GM18519 (cell line): ENCODE measurements around the gene SFTPB.
"Not testable (repeated sequence)": the region's sequence is repeated elsewhere in the genome, so short reads cannot be mapped to it uniquely, and the experiment has no call there.

Experiments used
- ATAC-seq: cut with Tn5 transposase; IDR thresholded peaks from one replicate; pipeline ENCODE4 v1.9.1; 2021; ENCODE audit warnings: mild to moderate bottlenecking, moderate library complexity; ENCODE audit not compliant: unreplicated experiment, low FRiP score

SFTPB gene

DNA sequence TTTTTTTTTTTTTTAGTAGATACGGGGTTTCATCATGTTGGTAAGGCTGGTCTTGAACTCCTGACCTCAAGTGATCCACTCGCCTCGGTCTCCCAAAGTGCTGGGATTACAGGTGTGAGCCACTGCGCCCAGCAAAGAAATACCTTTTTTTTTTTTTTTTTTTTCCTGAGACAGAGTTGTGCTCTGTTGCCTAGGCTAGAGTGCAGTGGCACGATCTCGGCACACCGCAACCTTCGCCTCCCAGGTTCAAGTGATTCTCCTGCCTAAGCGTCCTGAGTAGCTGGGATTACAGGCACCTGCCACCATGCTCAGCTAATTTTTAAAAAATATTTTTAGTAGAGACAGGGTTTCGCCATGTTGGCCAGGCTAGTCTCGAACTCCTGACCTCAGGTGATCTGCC is 7.7 kb downstream of the SFTPB start:
- ATAC-seq, result not testable (repeated sequence)

DNA sequence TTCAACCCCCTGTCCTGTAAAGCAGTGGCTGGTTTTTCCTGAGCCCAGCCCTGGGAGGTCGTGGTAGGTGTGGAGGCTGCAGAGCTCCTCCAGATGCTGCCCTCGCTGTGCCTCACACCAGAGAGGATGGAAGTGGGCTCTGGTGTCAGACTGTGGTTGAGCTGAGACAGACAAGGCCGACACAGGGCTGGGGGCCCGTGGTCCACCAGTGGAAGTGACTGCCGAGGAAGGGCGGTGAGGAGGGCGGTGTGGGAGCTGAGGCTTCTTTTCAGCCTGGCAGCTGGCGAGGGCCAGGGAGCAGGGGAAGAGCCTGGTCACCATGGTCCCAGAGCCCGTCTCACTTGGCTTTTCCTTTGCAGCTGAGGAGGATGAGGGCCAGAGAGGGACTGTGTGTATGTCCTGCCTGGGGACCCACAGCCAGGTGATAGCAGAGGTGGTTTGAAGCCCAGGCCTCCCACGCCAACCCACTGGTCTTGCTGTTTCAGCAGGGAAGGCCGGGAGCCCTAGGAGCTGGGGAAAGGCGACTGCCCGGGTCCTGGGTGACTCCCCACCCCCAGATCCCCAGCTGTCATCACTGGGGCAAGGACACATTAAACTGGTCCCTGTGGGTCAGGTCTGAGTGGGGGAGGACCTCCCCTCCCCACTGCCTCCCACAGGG is 8.5 kb downstream of the SFTPB start:
- ATAC-seq, result no peak

DNA sequence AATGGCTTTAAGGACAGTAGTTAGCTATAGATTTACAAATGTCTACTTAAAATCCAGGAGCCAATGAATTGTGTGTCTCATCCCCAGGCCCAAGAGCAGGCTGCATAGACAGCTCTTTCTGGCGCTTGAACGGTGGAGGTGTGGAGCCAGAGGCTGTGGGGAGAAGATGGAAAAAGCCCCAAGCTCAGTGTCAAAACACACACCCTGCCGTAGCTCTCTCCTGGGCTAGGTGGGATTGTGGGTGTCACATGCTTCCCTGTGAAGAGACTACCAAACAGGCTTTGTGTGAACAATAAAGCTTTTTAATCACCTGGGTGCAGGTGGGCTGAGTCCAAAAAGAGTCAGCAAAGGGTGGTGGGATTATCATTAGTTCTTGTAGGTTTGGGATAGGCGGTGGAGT is 10.6 kb downstream of the SFTPB start:
- ATAC-seq, result not testable (repeated sequence)

DNA sequence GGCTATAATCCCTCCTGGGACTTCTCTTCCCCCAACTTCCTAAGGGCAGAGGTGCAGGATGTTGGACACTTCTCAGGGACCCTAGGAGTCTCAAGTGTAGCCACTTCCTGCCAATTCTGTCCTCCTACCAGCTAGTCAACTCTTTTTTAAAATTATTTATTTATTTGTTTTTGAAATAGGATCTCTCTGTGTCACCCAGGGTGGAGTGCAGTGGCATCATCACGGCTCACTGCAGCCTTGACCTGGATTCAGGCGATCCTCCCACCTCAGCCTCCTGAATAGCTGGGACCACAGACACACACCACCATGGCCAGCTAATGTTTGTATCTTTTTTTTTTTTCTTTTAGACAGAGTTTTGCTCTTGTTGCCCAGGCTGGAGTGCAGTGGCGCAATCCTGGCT is 11.5 kb downstream of the SFTPB start:
- ATAC-seq, result no peak

DNA sequence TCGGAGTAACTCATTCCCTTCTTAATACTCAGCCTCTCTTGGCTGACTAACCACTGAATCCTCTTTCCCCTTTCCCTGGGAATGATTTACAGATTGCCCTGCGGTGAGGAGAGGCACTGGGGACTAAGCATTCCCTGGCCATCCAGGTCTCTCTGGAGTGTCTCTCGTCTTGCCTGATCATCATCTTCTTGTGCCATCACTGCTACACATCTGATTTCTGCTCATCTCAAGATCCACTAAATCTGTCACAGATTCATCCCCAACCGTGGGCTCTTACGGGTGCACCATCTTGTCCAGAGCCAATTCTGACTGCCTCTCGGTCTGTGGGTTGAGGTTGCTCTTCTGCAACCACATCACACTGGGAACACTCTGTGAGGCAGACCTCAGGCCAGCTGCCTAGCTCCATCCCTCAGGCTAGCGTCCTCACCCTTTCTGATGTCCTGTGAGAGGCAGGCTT is 12.0 kb downstream of the SFTPB start:
- no peak for ATAC-seq

DNA sequence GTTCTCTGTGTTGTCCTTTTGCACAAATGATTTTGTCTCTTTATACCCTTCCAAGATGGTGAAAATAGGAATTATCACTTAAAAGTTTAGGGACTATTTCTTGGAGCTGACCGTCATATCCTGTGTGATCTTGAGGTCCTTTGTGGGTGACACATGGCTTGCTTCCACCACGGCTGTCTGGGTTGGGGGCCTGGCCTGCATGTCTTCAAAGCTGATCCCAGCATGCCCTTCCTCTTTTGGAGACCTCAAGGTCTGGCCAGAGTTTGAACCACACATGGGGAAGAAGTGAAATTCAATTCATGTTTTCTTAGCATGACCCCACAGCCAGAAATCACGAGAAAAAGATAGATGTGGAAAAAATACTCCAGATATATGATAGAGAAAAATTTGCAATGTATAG is 14.0 kb downstream of the SFTPB start:
- no peak for ATAC-seq

DNA sequence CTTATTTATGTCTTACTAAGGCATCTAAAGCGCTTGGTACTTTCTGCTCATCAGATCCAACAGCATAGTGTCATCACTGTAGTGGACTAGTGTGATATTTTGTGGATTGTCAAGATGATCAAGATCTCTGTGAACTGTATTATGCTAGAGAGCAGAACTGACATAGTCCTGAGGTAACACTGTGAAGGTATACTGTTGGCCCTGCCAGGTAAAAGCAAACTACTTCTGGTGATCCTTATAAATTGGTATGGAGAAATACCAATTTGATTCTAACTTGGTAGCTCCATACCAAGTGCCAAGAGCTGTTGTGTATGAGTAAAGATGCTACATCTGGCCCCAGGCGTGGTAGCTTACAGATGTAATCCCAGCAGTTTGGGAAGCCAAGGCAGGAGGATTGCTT is 15.9 kb downstream of the SFTPB start:
- no peak for ATAC-seq

DNA sequence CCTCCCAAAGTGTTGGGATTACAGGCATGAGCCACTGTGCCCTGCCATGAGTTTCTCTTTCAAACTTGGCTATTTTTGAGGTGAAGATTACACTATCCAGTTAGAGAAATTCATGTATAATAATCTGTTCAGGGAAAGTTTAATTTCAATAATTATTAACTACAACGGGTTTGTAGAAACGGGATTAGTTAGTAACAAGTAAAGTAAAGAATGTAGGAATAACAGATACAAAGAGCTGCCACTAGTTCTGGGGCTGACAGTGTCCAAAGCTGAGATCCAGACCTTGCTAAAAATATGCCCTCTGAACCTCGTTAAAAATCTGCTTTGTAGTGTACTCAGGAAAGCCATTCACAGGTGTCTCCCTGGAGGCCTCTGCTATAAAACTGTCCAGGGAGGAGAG is 16.9 kb downstream of the SFTPB start:
- no peak for ATAC-seq

DNA sequence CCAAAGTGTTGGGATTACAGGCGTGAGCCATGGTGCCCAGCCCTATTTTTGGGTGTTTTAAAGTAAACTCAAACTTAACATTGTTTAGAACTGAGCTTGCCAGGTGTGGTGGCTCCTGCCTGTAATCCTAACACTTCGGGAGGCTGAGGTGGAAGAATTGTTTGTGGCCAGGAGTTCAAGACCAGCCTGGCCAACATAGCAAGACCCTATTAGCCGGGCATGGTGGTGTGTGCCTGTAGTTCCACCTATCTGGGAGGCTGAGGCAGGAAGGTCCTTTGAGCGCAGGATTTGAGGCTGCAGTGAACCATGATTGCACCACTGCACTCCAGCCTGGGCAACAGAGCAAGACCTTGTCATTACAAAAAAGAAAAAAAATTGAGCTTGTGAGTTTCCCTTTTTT is 17.5 kb downstream of the SFTPB start:
- ATAC-seq, result no peak

DNA sequence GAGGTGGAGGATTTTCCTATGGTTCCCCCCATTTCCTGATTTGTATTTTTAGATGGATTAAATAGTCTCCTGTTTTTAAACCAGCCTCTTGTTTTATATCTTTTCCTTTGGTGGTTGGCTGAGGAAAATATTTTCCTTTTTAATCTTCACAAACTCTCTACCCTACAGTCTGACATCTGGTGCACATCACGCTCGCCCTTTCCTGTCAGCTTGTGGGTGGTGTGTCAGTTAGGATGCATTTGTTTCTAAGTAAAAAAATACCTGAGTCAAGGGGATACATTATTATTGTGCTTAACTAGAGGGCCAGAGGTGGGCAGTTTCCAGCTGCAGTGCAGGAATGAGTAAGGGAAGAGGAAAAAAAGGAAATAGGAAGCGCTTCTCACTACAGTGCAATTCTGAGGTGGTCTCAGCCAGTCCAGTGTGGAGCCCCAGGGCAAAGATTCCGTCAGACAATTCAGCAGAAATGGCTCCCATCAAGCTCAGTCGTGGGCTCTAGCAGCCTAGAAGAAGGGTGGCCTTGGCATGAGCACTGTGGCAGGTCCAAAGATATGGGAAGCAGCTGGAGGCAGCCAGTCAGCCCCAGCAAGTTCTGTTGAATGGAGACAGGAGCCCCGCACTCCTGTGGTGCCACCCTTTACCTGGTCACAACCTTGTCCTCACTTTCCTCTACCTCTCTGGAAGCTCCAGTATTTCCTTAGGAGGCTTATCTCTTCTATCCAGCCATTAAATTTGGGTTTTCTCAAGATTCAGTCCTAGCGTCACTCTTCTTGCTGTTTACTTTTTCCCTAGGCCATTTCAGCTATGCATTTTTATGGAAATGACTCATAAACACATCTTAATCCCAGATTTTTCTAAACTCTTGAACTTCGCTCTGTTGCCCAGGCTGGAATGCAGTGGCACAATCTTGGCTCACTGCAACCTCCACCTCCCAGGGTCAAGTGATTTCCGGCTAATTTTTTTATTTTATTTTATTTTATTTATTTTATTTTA is 18.5 kb downstream of the SFTPB start:
- ATAC-seq, result no peak

DNA sequence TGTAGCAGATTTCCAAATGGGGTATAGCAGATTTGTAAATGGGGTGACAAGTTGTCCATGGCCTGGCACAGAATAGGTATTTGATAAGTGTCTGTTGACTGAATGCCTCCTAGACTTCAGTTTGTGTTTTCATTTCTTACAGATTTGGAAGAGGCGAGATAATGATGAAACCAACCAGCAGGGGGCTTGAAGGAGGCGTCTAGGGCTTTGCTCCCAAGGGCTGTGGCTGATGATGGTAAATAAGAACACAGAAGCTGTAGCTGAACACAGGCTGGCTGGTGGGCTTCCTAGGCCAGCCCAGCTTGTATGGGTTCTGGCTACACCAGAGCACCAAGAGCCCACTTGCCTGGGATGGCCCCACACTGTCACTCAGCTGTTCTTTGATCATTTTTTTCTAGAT is 19.4 kb downstream of the SFTPB start:
- no peak for ATAC-seq

DNA sequence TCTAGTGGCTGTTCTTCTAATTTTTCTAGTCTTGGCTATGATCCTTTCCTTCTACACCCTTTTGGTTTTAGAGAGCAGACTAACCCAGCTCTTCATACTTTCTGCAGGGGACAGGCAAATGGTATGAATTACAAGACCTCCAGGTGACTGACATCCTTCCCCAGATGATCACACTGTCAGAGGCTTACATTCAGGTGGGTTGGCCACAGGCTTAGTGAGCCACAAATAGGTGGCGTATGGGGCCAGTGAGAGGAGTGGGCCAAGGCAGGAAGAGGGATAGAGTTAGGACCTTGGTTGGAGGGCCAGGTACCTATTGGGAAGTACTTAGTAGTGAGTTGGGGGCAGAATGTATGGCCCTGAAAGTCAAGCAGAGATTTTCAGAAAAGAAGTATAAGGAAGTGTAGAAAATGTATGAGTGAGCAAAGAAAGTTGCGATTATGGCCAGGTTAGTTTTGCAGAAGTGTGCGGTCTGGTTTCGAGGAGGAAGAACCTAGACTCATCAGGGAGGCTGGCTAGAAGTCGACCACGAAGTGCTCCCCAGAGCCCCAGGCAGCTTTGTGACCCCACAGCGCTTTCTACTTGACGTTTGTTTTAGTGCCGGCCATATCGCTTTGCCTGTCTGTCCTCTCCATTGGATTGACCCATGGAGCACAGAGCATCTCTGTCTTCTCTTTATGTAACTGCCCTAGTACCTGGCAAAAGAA is 20.0 kb downstream of the SFTPB start:
- no peak for ATAC-seq

DNA sequence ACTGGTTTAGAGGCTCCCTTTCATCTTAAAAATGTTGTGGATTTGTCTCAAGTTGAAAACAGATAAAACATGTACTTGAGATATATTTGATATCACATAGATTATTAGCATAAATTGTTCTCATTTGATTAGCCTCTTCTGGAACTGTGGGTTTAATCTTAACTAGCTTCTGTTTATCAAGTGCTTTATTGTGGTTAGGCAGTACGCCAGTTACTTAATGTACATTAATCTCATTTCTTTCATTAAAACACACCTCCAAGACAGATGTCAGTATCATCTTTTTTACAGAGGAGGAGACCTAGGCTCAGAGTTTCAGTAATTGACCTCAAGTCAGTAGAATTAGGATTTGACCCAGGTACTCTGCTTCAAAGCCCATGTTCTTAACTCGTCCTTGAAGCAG is 21.8 kb downstream of the SFTPB start:
- no peak for ATAC-seq

DNA sequence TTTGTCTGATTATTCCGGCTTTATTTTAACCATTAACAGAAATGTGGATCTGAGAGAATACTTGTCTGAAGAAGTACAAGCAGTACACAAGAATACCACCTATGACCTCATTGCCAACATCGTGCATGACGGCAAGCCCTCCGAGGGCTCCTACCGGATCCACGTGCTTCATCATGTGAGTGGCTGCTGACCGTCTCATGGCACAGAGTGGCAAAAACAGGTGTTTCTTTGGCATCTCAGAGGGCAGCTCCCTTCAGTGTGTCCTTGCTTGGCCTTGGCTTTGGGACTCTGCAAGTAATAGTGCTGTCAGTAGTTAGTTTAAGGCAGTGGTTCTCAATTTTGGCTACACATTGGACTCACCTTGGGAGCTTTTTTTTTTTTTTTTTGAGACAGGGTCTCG is 23.1 kb downstream of the SFTPB start:
- ATAC-seq, result no peak

DNA sequence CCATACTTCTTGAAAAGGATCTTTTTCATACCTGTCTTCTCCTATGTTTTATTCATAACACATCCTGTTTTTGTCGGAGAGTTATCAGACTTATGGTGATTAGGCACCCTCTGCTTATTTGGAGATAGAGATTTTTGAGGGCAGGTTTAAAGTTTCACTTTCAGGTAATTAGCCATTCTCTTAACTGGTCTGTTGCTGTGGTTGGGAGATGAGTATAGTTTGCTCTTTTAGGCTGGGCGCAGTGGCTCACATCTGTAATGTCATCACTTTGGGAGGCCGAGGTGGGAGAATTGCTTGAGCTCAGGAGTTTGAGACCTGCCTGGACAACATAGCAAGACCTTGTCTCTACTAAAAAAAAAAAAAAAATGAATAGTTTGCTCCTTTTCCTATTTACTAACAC is 25.3 kb downstream of the SFTPB start:
- ATAC-seq, result no peak

DNA sequence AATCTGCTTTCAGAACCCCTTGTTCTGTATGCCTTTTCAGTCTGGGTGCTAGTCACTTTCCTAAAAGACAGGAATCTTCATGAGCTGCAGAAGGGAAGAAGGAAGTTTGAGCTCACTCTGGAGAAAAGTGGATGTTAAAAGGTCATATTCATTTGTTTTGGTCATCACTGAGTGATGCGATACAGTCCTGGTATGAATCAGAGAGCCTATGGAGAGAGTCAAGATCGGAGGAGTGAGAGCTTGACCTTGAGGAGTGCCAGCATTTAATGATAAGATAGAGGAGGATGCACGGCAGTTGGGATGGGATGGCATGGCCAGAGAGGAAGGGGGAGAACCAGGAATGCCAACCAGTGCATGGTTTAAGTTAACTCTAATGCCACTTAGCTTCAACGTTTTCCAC is 32.4 kb downstream of the SFTPB start:
- ATAC-seq, result no peak

DNA sequence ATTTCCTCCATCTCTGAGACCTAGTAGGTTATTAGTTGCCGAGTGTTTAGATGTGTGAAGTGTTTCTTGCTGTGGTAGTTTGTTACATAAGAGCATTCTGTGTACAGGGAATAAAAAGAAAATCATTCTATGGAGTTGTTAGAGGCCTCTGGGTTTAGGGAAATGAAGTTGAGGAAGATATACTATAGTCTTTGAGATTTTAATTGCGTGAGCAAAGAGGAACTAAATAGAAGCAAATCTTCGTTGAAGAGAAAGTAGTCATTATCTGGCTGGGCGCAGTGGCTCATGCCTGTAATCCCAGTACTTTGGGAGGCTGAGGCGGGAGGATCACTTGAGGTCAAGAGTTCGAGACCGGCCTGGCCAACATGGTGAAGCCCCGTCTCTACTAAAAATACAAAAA is 33.0 kb downstream of the SFTPB start:
- ATAC-seq, result no peak

DNA sequence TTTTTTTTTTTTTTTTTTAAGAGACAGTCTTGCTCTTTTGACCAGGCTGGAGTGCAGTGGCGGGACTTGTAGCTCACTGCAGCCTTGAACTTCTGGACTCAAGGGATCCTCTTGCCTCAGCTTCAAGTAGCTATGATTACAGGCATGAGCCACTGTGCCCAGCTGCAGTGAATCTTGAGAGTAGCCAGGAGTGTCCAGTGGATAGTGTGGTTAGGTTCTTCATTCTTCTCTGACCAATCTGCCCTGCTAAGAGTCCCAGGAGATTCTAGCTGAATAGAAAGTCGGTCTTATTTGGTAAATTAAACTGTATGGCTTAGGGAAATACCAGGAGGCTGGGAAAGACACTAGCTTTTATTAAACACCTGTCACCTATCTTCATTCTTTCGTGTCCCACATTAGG is 36.7 kb downstream of the SFTPB start:
- no peak for ATAC-seq

DNA sequence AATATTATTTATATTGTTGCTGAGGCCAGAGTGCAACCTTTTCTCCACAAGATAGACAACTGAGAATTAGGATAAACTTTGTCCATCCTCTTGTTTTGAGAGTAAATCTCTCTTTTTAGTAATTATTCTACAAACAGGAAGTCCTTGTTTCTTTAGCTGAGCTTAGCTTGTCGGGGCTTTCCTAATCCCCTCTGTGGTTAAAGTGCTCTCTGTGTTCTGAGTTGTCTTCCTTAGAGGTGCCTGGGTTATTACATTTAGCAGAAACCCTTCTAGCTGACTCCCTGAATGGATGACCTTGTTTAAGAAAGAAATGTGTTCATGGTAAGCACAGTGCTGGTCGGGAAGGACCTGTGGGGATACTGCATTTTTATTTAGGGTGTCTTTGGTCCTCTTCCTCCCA is 39.3 kb downstream of the SFTPB start:
- no peak for ATAC-seq

DNA sequence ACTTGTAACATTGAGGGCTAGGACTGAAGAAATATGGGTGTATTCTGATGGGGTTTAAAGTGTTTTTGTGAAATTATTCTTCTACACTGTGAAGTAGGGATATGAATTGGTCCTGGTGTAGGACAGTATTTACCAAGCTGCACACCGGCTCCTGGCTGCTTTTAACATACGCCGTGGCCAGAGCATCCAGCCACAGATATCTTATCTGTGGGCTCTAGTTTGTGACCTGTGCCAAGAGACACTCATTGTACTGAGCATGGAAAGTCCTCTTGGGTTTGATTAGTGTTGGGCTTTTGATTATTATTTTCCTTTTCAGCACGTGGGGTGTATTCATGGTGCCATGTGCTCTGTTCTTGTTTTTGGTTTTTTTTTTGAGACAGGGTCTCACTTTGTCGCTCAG is 44.0 kb downstream of the SFTPB start:
- no peak for ATAC-seq

DNA sequence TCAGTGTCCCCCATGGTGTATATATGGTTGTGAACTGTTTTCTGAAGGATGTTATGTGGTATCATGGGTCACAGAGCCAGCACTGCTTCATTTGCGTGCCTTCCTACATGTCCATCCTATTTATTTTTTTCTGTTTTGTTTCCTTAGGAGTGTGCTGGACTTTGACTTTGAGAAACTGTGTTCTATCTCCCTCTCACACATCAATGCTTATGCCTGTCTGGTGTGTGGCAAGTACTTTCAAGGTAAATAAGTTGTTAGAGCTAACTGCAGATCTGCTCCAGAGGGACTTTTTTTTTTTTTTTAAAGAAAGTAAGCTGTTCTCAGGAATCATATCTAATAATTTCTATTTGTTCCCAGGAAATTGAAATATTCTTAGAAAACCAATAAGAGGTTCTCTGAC is 46.7 kb downstream of the SFTPB start:
- no peak for ATAC-seq
